Measurements from ENCODE around the gene PRDX2. TPM values are rescaled to one million over a fixed set of nuclear protein-coding genes. Genes with fewer than 3 reads are reported as not detected.

Gene PRDX2
- total RNA-seq, 4 donors from 2014 or later = 178 to 303 (median 227) TPM

DNA sequence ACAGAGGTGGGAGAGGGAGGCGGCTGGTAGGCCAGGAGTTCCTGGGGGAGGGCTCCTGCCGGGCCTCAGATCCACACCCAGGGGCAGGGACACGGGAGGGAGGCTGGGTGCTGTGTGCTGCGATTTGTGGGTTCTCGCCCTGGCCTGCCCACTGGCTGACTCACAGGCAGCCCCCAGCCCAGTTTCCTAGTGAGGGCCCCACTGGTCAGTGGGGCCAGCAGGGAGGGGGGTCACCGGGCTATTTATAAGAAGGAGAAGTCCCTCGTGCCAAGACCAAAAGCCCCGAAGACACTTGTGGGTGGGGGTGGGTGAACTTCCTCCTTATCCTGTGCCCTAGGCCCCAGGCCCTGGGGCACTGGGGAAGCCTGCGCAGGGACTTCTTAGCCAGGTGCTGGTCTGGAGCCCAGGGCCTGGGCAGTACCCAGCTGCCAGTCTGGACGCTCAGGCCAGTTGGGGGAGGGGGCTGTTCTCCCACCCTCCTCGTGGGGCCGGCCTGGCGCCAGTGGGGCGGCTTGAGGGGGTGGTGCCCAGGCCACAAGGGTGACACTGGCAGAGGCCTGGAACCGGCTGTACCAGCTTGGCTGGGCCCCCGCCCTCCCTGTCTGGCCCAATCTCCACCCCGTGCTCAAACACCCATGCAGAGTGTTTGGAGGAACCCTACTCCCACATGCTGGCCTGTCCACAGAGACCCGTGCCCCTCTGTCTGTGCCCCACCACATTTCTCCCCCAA is 15.3 kb downstream of the PRDX2 start:
- Histone ChIP-seq H3K27ac (peak overlapping the region; percentile 12 to 100 (median 98)), H3K4me3 (no peak overlapping the region), H3K36me3 (no peaks in the 10 kb centered on the region), H3K4me1 (peaks cover 0 to 92% (median 51%) of the 10 kb centered on the region in 3 donors), H3K9me3 (no peaks in the 10 kb centered on the region), H3K27me3 (no peaks in the 10 kb centered on the region)
- ATAC-seq = no peak
- 80% methylated on average over 2 of the region's 18 CpGs; no CpG with 5 or more reads in 1 of the 2 donors for WGBS, 2 donors (ENCODE audit: low coverage in 1 of 2)
- TF ChIP-seq, protein P1, sequence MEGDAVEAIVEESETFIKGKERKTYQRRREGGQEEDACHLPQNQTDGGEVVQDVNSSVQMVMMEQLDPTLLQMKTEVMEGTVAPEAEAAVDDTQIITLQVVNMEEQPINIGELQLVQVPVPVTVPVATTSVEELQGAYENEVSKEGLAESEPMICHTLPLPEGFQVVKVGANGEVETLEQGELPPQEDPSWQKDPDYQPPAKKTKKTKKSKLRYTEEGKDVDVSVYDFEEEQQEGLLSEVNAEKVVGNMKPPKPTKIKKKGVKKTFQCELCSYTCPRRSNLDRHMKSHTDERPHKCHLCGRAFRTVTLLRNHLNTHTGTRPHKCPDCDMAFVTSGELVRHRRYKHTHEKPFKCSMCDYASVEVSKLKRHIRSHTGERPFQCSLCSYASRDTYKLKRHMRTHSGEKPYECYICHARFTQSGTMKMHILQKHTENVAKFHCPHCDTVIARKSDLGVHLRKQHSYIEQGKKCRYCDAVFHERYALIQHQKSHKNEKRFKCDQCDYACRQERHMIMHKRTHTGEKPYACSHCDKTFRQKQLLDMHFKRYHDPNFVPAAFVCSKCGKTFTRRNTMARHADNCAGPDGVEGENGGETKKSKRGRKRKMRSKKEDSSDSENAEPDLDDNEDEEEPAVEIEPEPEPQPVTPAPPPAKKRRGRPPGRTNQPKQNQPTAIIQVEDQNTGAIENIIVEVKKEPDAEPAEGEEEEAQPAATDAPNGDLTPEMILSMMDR (IDR thresholded peaks at IDR 0.05) = no peak
- TF ChIP-seq POLR2A (IDR thresholded peaks at IDR 0.05) (peak in 1 of 2 donors; percentile 28), POLR2AphosphoS5 (IDR thresholded peaks at IDR 0.05) (no peak), EP300 (IDR thresholded peaks at IDR 0.05) (no peak)

DNA sequence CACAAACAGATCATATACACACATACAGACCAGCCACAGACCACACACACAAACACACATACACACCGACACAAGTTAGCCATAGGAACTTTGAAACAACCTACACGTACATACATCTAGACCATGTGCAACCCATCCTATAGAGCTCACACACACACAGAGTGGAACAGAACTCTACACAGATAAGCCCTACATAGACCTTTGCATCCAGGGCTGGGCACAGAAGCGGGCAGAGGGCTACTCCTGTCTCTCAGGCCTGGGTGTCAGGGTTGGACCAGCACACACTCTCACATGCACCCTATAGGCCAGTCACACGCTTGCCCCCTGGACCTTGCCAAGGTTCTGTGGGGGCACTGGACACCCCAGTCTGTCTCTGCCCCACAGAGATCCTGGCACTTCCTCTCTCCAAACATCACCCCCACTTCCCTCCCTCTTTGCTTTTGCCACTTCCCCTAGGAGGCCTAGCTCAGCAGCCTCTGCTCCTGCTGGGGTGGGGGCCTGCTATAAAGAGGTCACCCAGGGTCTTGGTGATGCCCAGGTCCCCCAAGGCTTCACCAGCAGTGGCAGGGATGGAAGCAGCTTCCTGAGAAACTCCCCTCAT is 16.1 kb downstream of the PRDX2 start:
- WGBS, 2 donors (ENCODE audit: low coverage in 1 of 2) = 75 to 83% methylated on average over 2 to 4 of the region's 4 CpGs
- no peak for TF ChIP-seq EP300 (IDR thresholded peaks at IDR 0.05)
- TF ChIP-seq POLR2A (IDR thresholded peaks at IDR 0.05) = peak in 1 of 2 donors; percentile 1
- TF ChIP-seq POLR2AphosphoS5 (IDR thresholded peaks at IDR 0.05) = no peak
- TF ChIP-seq, protein P1 (IDR thresholded peaks at IDR 0.05) = no peak
- no peaks in the 10 kb centered on the region for H3K36me3 ChIP-seq
- no peaks in the 10 kb centered on the region for H3K27me3 ChIP-seq
- ATAC-seq = no peak
- no peaks in the 10 kb centered on the region for H3K9me3 ChIP-seq
- peaks cover 0 to 85% (median 51%) of the 10 kb centered on the region in 3 donors for H3K4me1 ChIP-seq
- peak overlapping the region; percentile 12 to 100 (median 98) for H3K27ac ChIP-seq
- H3K4me3 ChIP-seq = peak overlapping the region in 1 of 2 donors; percentile 3

DNA sequence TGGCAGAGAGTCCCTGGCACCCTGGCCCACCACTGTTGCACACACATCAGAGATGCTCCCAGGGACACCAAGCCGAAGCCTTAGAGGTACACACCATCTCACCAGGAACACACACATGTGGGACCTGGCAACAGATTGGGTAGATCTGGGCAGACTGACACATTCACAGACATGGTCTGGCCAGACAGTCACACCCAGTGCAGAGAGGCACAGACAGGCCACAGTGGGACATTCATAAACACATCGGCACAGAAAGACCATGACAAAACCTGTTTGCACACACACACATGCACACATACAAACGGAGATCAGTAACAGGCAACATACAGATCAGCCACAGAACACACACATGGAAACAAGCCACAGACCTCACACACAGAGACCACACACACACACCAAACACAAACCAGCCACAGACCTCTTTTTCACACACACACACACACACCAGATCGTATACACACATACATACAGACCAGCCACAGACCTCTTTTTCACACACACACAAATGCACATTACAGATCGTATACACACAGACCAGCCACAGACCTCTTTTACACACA is 16.6 kb downstream of the PRDX2 start:
- WGBS, 2 donors (ENCODE audit: low coverage in 1 of 2) = 38 to 46% methylated on average over 3 to 5 of the region's 5 CpGs
- Histone ChIP-seq H3K36me3 (no peaks in the 10 kb centered on the region), H3K4me1 (peaks cover 0 to 81% (median 51%) of the 10 kb centered on the region in 3 donors), H3K27ac (peak overlapping the region in 3 of 4 donors; percentile 98 to 100 (median 99)), H3K27me3 (no peaks in the 10 kb centered on the region), H3K9me3 (no peaks in the 10 kb centered on the region), H3K4me3 (peak overlapping the region in 1 of 2 donors; percentile 3)
- no peak for ATAC-seq
- TF ChIP-seq POLR2A (IDR thresholded peaks at IDR 0.05) = no peak
- no peak for TF ChIP-seq POLR2AphosphoS5 (IDR thresholded peaks at IDR 0.05)
- TF ChIP-seq EP300 (IDR thresholded peaks at IDR 0.05) = no peak
- TF ChIP-seq, protein P1 (IDR thresholded peaks at IDR 0.05) = no peak

DNA sequence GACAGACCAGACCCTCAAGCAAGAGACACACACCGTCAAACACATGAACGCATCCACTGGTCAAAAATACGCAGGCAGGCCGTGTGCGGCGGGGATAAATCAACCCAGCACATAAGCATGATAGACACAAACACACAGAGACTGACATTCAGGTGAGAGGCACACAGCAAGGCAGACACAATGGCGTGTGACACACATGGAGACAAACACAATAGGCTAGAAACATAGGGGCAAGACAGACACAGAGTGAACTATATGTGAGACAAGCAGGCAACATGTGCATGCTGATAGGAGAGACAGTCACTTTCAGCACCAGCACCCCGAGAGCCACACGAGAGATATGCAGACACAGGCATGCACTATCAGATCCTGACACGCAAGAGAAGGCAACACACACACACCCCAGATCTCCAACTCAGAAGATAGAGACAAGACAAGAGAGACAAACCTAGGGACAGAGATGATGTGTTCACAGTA is 17.2 kb downstream of the PRDX2 start:
- ATAC-seq = no peak
- H3K4me3 ChIP-seq = no peak overlapping the region
- no peaks in the 10 kb centered on the region for H3K27me3 ChIP-seq
- no peak for TF ChIP-seq POLR2AphosphoS5 (IDR thresholded peaks at IDR 0.05)
- no peak for TF ChIP-seq EP300 (IDR thresholded peaks at IDR 0.05)
- TF ChIP-seq, protein P1 (IDR thresholded peaks at IDR 0.05) = no peak
- peak overlapping the region; percentile 67 to 100 (median 98) for H3K27ac ChIP-seq
- no peaks in the 10 kb centered on the region for H3K9me3 ChIP-seq
- peaks cover 0 to 85% (median 51%) of the 10 kb centered on the region in 3 donors for H3K4me1 ChIP-seq
- WGBS, 2 donors (ENCODE audit: low coverage in 1 of 2) = 60% methylated on average over 4 to 10 of the region's 10 CpGs
- no peaks in the 10 kb centered on the region for H3K36me3 ChIP-seq
